Gastrocnemius medialis (tissue), 4 donors: ENCODE results near the gene IL2RA. TPM values are rescaled to one million over a fixed set of nuclear protein-coding genes. Genes with fewer than 3 reads are reported as not detected.

Experiments
- ATAC-seq, 2 donors: fragments of 150-250 bp; one replicate each; pipeline ENCODE4 v1.9.1; 2016
- DNase-seq, 2 donors: peaks; one replicate each; pipeline ENCODE4 v3.0.0-alpha.2; 2019
- H3K27ac ChIP-seq, 4 donors: fragments of 200-600 bp; sonication (generic); 1 replicate in 1 of 4; 2 replicates in 3 of 4; pipeline ENCODE4 v1.5.1; 2016 to 2018; ENCODE audit warnings: mild to moderate bottlenecking in 2 of 4, moderate library complexity in 1 of 4
- H3K27me3 ChIP-seq, 3 donors: fragments of 200-600 bp; sonication (generic) in 2 of 3; 1 replicate in 1 of 3; 2 replicates in 2 of 3; pipeline versions ENCODE4 v1.5.1 to v1.6.0; 2016 to 2019; ENCODE audit warnings: mild to moderate bottlenecking in 1 of 3, moderate library complexity in 1 of 3
- H3K36me3 ChIP-seq, 2 donors: fragments of 200-600 bp; sonication (generic) in 1 of 2; one replicate each; pipeline ENCODE4 v1.5.1; 2017 to 2018
- H3K4me1 ChIP-seq, 2 donors: fragments of 200-600 bp; sonication (generic) in 1 of 2; one replicate each; pipeline ENCODE4 v1.5.1; 2016 to 2017; ENCODE audit warnings: mild to moderate bottlenecking in 2 of 2
- H3K4me3 ChIP-seq, 4 donors: fragments of 200-600 bp; sonication (generic) in 3 of 4; 1 replicate in 1 of 4; 2 replicates in 3 of 4; pipeline ENCODE4 v1.5.1; 2016 to 2019; ENCODE audit warnings: mild to moderate bottlenecking in 2 of 4
- H3K9me3 ChIP-seq, 3 donors: fragments of 200-600 bp; sonication (generic) in 2 of 3; 1 replicate in 1 of 3; 2 replicates in 2 of 3; pipeline ENCODE4 v1.5.1; 2016 to 2019
- CTCF ChIP-seq, 5 experiments: fragments of 450-650 bp in 3 of 5; fragments of 200-600 bp in 2 of 5; sonication (generic) in 2 of 5; IDR thresholded peaks in 4 of 5; conservative IDR thresholded peaks in 1 of 5; 1 replicate in 4 of 5; 2 replicates in 1 of 5; pipeline ENCODE4 v1.5.1; 2016 to 2019; ENCODE audit warnings: antibody characterized with exemption in 5 of 5, mild to moderate bottlenecking in 3 of 5, moderate library complexity in 3 of 5
- POLR2A ChIP-seq, 2 donors: fragments of 450-650 bp; IDR thresholded peaks; one replicate each; pipeline ENCODE4 v1.6.1; 2017; ENCODE audit warnings: antibody characterized with exemption in 2 of 2, mild to moderate bottlenecking in 2 of 2, moderate library complexity in 2 of 2
- in situ Hi-C, 4 donors: fragments of 200-750 bp; cut with MboI; loops; one replicate each; pipeline versions ENCODE4 v1.15.0 to v1.8.0; 2017; ENCODE audit warnings: low sequenced_read_pairs in 4 of 4
- intact Hi-C: fragments of 100-400 bp; cut with DNase I; formaldehyde crosslinking; loops from one replicate; pipeline ENCODE4 v1.15.1; 2023; ENCODE audit warnings: low total_unique reads
- total RNA-seq, 4 donors: library from RNA; depleted of rRNA; stranded (reverse); fragments of >200 nt; gene quantifications; one replicate each; pipeline versions ENCODE4 v1.1.0 to v1.2.3, GENCODE V29; 2016

The IL2RA gene
- total RNA-seq, 4 donors from 2014 or later, result 2.1 TPM; not detected in 3

GRCh38 chr10:5996696-5997095 is 65.5 kb downstream of the IL2RA start:
- in situ Hi-C loops (no loop called here), intact Hi-C loops (no loop called here)
- ATAC-seq, result no peak
- no peaks in the 10 kb centered on the region for H3K4me1 ChIP-seq
- no peak for DNase-seq
- no peaks in the 10 kb centered on the region for H3K36me3 ChIP-seq
- no peak overlapping the region for H3K4me3 ChIP-seq
- H3K27me3 ChIP-seq, result no peaks in the 10 kb centered on the region
- no peak overlapping the region for H3K27ac ChIP-seq
- peaks cover 0 to 2% (median 0%) of the 10 kb centered on the region in 3 donors for H3K9me3 ChIP-seq
- no peak for TF ChIP-seq CTCF (IDR thresholded peaks at IDR 0.05 in 4 of 5, conservative IDR thresholded peaks at IDR 0.05 in 1 of 5)
- no peak for TF ChIP-seq POLR2A (IDR thresholded peaks at IDR 0.05)

- Histone ChIP-seq H3K4me1 (no peaks in the 10 kb centered on the region), H3K27me3 (no peaks in the 10 kb centered on the region), H3K27ac (no peak overlapping the region), H3K9me3 (peaks cover 0 to 5% (median 4%) of the 10 kb centered on the region in 3 donors), H3K36me3 (no peaks in the 10 kb centered on the region), H3K4me3 (no peak overlapping the region)
- ATAC-seq (no peak), DNase-seq (no peak)
- TF ChIP-seq POLR2A (IDR thresholded peaks at IDR 0.05) (no peak), CTCF (IDR thresholded peaks at IDR 0.05 in 4 of 5, conservative IDR thresholded peaks at IDR 0.05 in 1 of 5) (no peak)
- in situ Hi-C loops, result no loop called here
- intact Hi-C loops, result no loop called here
Measured at GRCh38 chr10:5992398-5992797, 69.8 kb downstream of the IL2RA start.

GRCh38 chr10:5991708-5992107 is 70.5 kb downstream of the IL2RA start:
- no peak overlapping the region for H3K4me3 ChIP-seq
- H3K4me1 ChIP-seq, result no peaks in the 10 kb centered on the region
- DNase-seq, result no peak
- no peak for ATAC-seq
- intact Hi-C loops, result no loop called here
- H3K9me3 ChIP-seq, result peaks cover 0 to 5% (median 4%) of the 10 kb centered on the region in 3 donors
- no peaks in the 10 kb centered on the region for H3K27me3 ChIP-seq
- H3K27ac ChIP-seq, result no peak overlapping the region
- no peaks in the 10 kb centered on the region for H3K36me3 ChIP-seq
- in situ Hi-C loops, result no loop called here
- TF ChIP-seq CTCF (IDR thresholded peaks at IDR 0.05 in 4 of 5, conservative IDR thresholded peaks at IDR 0.05 in 1 of 5) (no peak), POLR2A (IDR thresholded peaks at IDR 0.05) (no peak)

- DNase-seq (no peak), ATAC-seq (no peak)
- Histone ChIP-seq H3K4me3 (no peak overlapping the region), H3K4me1 (no peaks in the 10 kb centered on the region), H3K27ac (peak overlapping the region in 1 of 4 donors; percentile 30), H3K9me3 (peaks cover 0 to 5% (median 4%) of the 10 kb centered on the region in 3 donors), H3K27me3 (no peaks in the 10 kb centered on the region), H3K36me3 (no peaks in the 10 kb centered on the region)
- in situ Hi-C loops (no loop called here), intact Hi-C loops (no loop called here)
- TF ChIP-seq POLR2A (IDR thresholded peaks at IDR 0.05) (no peak), CTCF (IDR thresholded peaks at IDR 0.05 in 4 of 5, conservative IDR thresholded peaks at IDR 0.05 in 1 of 5) (no peak)
Measured at GRCh38 chr10:5989756-5990155, 72.4 kb downstream of the IL2RA start.

- H3K4me1 ChIP-seq, result no peaks in the 10 kb centered on the region
- no peaks in the 10 kb centered on the region for H3K27me3 ChIP-seq
- peaks cover 0 to 5% (median 4%) of the 10 kb centered on the region in 3 donors for H3K9me3 ChIP-seq
- no peak for DNase-seq
- intact Hi-C loops (no loop called here), in situ Hi-C loops (no loop called here)
- TF ChIP-seq CTCF (IDR thresholded peaks at IDR 0.05 in 4 of 5, conservative IDR thresholded peaks at IDR 0.05 in 1 of 5), result no peak
- TF ChIP-seq POLR2A (IDR thresholded peaks at IDR 0.05), result no peak
- H3K27ac ChIP-seq, result peak overlapping the region in 2 of 4 donors; percentile 44 to 46
- H3K4me3 ChIP-seq, result no peak overlapping the region
- ATAC-seq, result no peak
- no peaks in the 10 kb centered on the region for H3K36me3 ChIP-seq
Measured at GRCh38 chr10:5988336-5988920, 73.7 kb downstream of the IL2RA start.
